Activated CD8-positive, alpha-beta memory T cell treated with anti-CD3 and anti-CD28 coated beads, Interleukin-2, amount 50 U/mL, for 1 hour (primary cell): ENCODE data around the gene CYBA.

Experiments
- DNase-seq: peaks from one replicate; pipeline ENCODE4 v3.0.0-alpha.2; 2020; ENCODE audit errors: extremely low read depth

Gene CYBA

GRCh38 chr16:88593910-88594309, 56.9 kb downstream of the CYBA start:
- DNase-seq, result no peak

GRCh38 chr16:88593489-88593888, 57.4 kb downstream of the CYBA start:
- no peak for DNase-seq
